ENCODE measurements around the gene GDPD5.

Gene GDPD5

DNA sequence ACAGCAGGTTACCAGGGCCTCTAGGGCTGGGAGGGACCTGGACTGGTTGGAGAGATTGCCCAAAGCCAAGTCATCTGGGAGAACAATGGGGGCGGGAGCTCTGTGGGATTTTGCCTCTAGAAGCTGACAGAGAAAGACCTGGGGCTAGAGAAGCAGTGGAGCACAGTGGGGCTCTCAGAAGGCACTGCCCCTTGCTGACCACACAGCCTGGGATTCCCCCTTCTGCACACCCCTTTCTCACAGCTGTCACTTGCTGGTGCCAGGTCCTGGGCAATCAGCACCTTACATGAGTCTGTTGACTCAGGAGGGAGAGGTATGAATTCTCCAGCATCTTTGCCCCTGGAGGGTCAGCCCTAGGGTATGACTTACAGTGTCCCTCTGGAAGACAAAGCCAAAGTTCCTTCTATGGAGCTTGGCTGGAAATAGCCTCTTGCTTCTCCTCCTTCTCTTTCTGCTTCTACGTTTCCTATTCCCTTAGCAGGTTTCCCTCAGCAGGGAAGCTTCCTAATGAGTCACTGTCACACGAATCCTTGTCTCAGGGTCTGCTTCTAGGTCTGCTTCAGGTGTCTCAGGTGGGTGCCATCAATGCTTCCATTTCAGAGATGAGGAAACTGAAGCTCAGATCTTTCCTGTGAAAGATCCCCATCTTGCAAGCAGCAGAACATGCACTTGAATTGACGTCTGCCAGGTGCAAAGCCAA lies 27.0 kb downstream of the GDPD5 start:
- Histone ChIP-seq H3K9ac (ENCODE audit: low read length) (no peak overlapping the region), H3K36me3 (ENCODE audit: control insufficient read depth, insufficient read depth, low read length) (no peaks in the 10 kb centered on the region), H3K4me3 (ENCODE audit: low read depth, low read length) (no peak overlapping the region), H3K9me3 (ENCODE audit: control insufficient read depth, insufficient read depth, low read depth, low read length) (no peaks in the 10 kb centered on the region), H3K4me1 (ENCODE audit: control insufficient read depth, insufficient read depth, low read length) (peaks cover 19% of the 10 kb centered on the region), H3K27me3 (ENCODE audit: control insufficient read depth, insufficient read depth, low read length) (no peaks in the 10 kb centered on the region), H3K27ac (ENCODE audit: low read depth, low read length) (no peak overlapping the region)

DNA sequence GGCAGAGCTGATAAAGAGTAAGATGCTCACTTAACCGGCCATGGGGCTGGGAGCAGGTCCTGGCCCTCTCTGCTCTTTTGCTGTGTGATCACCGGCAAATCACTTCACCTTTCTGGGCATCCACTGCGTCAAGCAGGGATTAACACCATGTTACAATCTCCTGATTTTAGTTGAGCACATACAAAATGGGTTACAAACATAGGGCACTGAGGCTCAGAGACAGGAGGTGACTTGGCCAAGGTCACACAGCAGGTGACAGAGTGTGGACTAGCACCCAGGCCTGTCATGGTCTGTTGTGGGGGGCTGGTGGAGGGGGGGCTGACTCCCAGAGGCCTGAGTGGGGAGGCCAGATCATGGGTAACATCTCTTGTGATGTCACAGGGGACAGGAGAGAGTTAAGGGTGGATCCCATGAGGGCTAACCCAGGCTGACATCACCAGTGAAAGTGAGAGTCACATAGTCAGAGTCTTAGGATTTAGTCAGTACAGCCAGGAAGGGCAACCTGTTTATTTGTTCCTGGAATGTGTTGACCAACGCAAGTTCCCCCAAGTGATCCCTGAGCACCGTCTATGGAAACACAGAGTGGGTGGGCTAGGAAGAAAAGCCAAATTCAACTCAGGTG lies 27.8 kb downstream of the GDPD5 start:
- no peak overlapping the region for H3K4me3 ChIP-seq (ENCODE audit: low read depth, low read length)
- no peak overlapping the region for H3K9ac ChIP-seq (ENCODE audit: low read length)
- H3K27ac ChIP-seq (ENCODE audit: low read depth, low read length), result no peak overlapping the region
- no peaks in the 10 kb centered on the region for H3K27me3 ChIP-seq (ENCODE audit: control insufficient read depth, insufficient read depth, low read length)
- H3K4me1 ChIP-seq (ENCODE audit: control insufficient read depth, insufficient read depth, low read length), result peaks cover 19% of the 10 kb centered on the region
- H3K9me3 ChIP-seq (ENCODE audit: control insufficient read depth, insufficient read depth, low read depth, low read length), result no peaks in the 10 kb centered on the region
- no peaks in the 10 kb centered on the region for H3K36me3 ChIP-seq (ENCODE audit: control insufficient read depth, insufficient read depth, low read length)

DNA sequence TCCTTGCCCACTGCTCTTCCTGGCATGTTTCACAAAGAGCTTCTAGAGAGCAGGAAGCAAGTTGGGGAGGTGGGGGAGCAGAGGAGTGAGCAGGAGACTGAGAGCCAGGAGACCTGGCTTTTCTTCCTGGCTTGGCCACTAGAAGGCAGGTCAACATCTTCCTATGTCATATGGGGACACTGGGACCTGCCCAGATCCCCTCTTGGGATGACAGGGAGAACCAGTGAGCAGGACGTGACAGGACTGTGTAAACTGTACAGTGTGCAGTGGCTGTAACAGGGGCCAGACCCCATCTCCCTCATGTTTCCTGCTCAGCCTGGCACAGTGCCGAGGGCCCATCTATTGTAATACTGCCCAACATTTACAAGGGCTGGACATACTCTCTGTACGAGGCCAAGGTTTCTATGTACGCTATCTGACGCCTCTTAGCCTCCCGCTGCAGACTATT lies 29.4 kb downstream of the GDPD5 start:
- Histone ChIP-seq H3K9me3 (ENCODE audit: control insufficient read depth, insufficient read depth, low read depth, low read length) (no peaks in the 10 kb centered on the region), H3K36me3 (ENCODE audit: control insufficient read depth, insufficient read depth, low read length) (no peaks in the 10 kb centered on the region)

DNA sequence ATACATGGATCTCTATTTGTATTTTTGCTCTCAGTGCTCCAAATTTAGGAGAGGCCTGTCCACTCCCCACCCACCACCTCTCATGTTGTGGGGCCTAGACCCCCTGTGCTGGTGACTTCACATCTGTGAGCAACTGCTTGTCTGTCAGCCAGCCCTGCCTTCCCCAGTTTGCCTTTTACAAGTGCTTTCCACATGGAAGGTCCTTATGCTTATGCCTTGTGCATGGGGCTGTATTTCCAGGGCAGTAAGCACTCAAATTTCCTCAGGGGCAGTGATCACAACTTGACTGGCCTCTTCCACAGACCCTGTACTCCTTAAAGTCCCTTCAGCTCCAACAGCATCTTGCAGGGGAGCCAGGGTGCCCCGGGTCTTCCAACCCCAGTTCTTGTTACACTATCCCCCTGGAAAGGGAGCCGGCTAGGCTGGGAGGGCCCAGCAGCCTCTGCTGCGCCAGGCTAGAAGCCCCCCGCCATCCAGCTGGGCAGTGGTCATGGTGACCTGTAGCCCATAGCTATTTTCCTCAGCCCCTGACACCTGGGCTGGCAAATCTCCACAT lies 29.9 kb downstream of the GDPD5 start:
- Histone ChIP-seq H3K4me1 (ENCODE audit: control insufficient read depth, insufficient read depth, low read length) (peaks cover 37% of the 10 kb centered on the region), H3K9me3 (ENCODE audit: control insufficient read depth, insufficient read depth, low read depth, low read length) (no peaks in the 10 kb centered on the region), H3K36me3 (ENCODE audit: control insufficient read depth, insufficient read depth, low read length) (no peaks in the 10 kb centered on the region), H3K27me3 (ENCODE audit: control insufficient read depth, insufficient read depth, low read length) (no peaks in the 10 kb centered on the region), H3K27ac (ENCODE audit: low read depth, low read length) (no peak overlapping the region), H3K9ac (ENCODE audit: low read length) (no peak overlapping the region), H3K4me3 (ENCODE audit: low read depth, low read length) (no peak overlapping the region)

More for the DNA sequence above, 29.4 kb downstream of the GDPD5 start:
- no peak overlapping the region for H3K9ac ChIP-seq (ENCODE audit: low read length)
- H3K27ac ChIP-seq (ENCODE audit: low read depth, low read length), result no peak overlapping the region
- peaks cover 33% of the 10 kb centered on the region for H3K4me1 ChIP-seq (ENCODE audit: control insufficient read depth, insufficient read depth, low read length)
- H3K27me3 ChIP-seq (ENCODE audit: control insufficient read depth, insufficient read depth, low read length), result no peaks in the 10 kb centered on the region
- no peak overlapping the region for H3K4me3 ChIP-seq (ENCODE audit: low read depth, low read length)

DNA sequence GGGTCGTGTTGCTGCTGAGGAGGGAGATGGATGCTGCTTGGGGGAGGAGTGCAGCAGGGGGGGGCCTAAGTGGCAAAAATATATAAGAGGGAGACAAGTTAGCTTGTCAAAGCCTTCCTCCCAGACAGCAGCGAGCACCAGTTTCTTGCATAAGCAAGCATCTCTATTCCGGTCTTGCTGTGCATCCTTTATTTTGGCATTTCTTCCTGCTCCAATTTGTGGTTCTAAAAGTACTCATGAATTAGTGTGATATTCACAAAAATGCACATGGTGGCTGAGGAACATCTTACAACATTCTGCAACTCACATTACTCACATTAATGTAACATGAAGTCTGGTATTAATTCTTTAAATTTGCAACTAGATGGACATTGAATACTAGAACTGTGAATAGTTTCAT lies 32.1 kb downstream of the GDPD5 start:
- H3K4me1 ChIP-seq (ENCODE audit: control insufficient read depth, insufficient read depth, low read length), result peaks cover 39% of the 10 kb centered on the region
- H3K9ac ChIP-seq (ENCODE audit: low read length), result no peak overlapping the region

DNA sequence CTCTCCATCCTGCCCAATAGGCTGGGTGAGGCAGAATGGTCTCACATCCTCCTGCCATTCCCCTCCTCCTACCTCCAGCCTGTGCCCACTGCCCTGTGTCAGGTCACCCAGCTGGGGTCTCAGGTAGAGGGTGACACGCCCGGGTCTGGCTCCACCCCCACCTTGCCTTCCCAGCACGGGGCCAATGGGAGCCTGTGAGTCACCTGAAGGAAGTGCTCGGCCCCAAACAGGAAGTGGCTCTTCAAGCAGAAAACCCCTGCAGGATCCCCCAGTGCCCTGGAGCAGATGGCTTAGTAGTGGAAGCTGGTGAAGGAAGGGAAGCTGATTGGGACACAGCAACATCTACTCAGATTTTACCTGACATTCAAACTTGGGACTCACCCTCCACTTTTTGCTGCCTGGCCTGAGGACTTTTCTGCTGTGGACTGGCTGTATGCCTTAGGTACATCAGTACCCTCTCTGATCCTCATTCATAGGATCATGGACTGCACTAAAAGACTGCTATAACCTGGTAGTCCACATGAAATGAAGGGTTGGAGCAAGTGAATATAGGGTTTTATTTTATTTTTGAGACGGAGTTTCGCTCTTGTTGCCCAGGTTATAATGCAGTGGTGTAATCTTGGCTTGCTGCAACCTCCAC lies 33.4 kb downstream of the GDPD5 start:
- H3K27ac ChIP-seq (ENCODE audit: low read depth, low read length), result no peak overlapping the region

More for the DNA sequence above, 32.1 kb downstream of the GDPD5 start:
- no peaks in the 10 kb centered on the region for H3K27me3 ChIP-seq (ENCODE audit: control insufficient read depth, insufficient read depth, low read length)
- no peaks in the 10 kb centered on the region for H3K9me3 ChIP-seq (ENCODE audit: control insufficient read depth, insufficient read depth, low read depth, low read length)
- no peak overlapping the region for H3K4me3 ChIP-seq (ENCODE audit: low read depth, low read length)
- no peak overlapping the region for H3K27ac ChIP-seq (ENCODE audit: low read depth, low read length)
- H3K36me3 ChIP-seq (ENCODE audit: control insufficient read depth, insufficient read depth, low read length), result no peaks in the 10 kb centered on the region

DNA sequence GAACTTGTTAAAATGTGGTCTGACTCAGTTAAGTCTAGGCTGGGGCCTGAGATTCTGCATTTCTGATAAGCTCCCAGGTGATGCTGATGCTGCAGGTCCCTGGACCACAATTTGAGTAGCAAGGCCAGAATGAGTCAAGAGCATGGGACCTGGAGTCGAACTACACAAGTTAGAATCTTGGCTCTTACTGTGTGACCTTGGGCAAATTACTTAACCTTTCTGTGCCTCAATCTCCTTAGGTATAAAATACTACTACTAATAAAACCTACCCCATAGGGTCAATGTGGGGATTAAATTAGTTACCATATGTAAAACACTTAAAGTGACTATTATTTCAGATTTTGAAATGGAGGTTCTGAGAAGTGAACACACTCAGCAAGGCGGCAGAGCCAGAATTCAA lies 34.3 kb downstream of the GDPD5 start:
- no peaks in the 10 kb centered on the region for H3K9me3 ChIP-seq (ENCODE audit: control insufficient read depth, insufficient read depth, low read depth, low read length)
- H3K27me3 ChIP-seq (ENCODE audit: control insufficient read depth, insufficient read depth, low read length), result no peaks in the 10 kb centered on the region
- peaks cover 37% of the 10 kb centered on the region for H3K4me1 ChIP-seq (ENCODE audit: control insufficient read depth, insufficient read depth, low read length)
- H3K36me3 ChIP-seq (ENCODE audit: control insufficient read depth, insufficient read depth, low read length), result no peaks in the 10 kb centered on the region
- H3K4me3 ChIP-seq (ENCODE audit: low read depth, low read length), result no peak overlapping the region
- no peak overlapping the region for H3K9ac ChIP-seq (ENCODE audit: low read length)
- H3K27ac ChIP-seq (ENCODE audit: low read depth, low read length), result no peak overlapping the region

More for the DNA sequence above, 33.4 kb downstream of the GDPD5 start:
- Histone ChIP-seq H3K4me1 (ENCODE audit: control insufficient read depth, insufficient read depth, low read length) (peaks cover 38% of the 10 kb centered on the region), H3K36me3 (ENCODE audit: control insufficient read depth, insufficient read depth, low read length) (no peaks in the 10 kb centered on the region), H3K9me3 (ENCODE audit: control insufficient read depth, insufficient read depth, low read depth, low read length) (no peaks in the 10 kb centered on the region), H3K9ac (ENCODE audit: low read length) (peak overlapping the region; percentile 13), H3K4me3 (ENCODE audit: low read depth, low read length) (no peak overlapping the region), H3K27me3 (ENCODE audit: control insufficient read depth, insufficient read depth, low read length) (no peaks in the 10 kb centered on the region)

DNA sequence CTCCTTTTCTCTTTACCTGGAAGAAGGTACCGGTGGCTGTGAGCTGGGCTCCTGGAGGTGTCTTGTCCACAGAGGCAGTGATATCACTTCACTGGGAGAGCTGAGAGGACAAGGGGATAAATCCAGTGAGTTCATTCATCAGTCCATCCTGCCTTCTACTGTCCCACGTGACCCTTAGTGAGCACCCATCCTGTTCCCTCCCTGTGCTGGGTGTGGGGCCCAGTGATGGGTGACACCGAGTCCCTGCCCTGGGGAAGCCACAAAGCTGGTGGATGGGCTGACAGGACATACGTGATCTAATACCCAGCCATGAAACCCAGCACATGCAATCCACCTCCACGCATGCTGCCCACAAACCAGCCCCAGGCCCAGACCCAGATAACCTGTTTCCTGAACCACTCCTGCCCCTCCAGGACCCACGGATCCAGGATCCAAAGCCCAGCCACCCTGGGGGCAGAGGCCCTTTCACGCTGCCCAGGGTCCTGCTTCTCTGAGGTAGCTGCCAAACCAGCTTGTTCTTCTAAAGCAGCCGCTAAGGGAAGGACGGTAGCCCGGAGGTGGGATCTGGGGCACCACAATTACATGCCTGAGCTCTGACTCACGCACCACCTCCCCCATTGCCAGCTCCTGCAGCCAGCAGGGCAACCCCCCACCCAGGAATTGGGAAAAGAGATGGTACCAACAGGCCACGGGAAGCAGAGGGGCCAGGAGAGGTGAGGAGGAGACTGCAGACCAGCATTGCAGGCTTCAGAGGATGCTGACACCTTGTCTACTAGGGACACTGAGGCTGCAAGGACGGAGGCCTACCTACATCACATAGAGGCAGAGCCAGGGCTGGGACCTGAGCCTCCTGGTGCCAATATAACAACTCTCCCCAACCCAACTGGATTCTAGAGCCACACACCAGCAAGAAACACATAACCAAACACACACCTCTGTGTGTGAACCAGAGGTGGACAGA lies 35.2 kb downstream of the GDPD5 start:
- Histone ChIP-seq H3K36me3 (ENCODE audit: control insufficient read depth, insufficient read depth, low read length) (no peaks in the 10 kb centered on the region), H3K4me1 (ENCODE audit: control insufficient read depth, insufficient read depth, low read length) (peaks cover 30% of the 10 kb centered on the region), H3K9ac (ENCODE audit: low read length) (peak overlapping the region; percentile 68), H3K27me3 (ENCODE audit: control insufficient read depth, insufficient read depth, low read length) (no peaks in the 10 kb centered on the region), H3K4me3 (ENCODE audit: low read depth, low read length) (peak overlapping the region; percentile 31; the same call in 1 of the 2 replicates), H3K27ac (ENCODE audit: low read depth, low read length) (peak overlapping the region; percentile 27; the same call in 1 of the 2 replicates), H3K9me3 (ENCODE audit: control insufficient read depth, insufficient read depth, low read depth, low read length) (no peaks in the 10 kb centered on the region)

DNA sequence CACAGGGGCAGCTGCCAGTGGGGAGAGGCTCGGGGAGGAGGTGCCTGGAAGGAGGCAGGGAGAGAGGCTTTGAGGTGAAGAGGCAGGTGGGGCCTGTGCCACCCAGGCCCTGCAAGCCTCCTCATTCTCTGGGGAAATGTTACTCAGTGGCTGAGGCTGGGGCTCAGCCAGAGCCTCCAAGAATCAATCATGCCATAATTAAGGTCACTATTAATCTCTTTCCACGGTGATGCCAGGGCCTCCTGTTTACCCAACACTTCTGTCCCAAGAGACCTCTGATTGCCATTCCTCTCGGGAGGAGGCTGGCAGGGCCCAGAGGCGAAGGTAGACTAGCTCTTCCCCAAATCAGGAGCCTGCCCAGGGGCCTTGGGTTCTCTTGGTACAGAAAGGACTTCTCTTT lies 38.4 kb downstream of the GDPD5 start:
- Histone ChIP-seq H3K9ac (ENCODE audit: low read length) (no peak overlapping the region), H3K36me3 (ENCODE audit: control insufficient read depth, insufficient read depth, low read length) (no peaks in the 10 kb centered on the region), H3K27ac (ENCODE audit: low read depth, low read length) (no peak overlapping the region), H3K4me3 (ENCODE audit: low read depth, low read length) (no peak overlapping the region), H3K9me3 (ENCODE audit: control insufficient read depth, insufficient read depth, low read depth, low read length) (no peaks in the 10 kb centered on the region), H3K4me1 (ENCODE audit: control insufficient read depth, insufficient read depth, low read length) (peaks cover 26% of the 10 kb centered on the region), H3K27me3 (ENCODE audit: control insufficient read depth, insufficient read depth, low read length) (no peaks in the 10 kb centered on the region)

DNA sequence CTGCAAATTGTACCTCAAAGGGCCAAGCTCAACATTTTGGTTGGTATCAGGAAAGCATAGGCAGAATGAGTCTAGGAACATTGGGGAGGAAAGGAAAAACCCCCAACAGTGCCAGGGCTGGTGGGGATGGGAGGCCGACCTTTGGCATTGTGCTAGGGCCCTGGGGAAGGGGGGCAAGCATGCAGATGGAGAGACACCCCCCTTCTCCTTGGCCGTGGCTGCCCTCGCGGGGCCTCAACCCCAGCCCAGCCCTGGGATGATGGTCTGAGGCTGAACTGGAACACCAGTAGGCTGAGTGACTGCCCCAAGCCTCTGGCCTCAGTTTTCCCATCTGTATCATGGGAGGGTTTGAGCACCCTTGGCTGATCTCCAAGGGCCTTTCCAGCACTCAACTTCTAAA lies 40.0 kb downstream of the GDPD5 start:
- peaks cover 10% of the 10 kb centered on the region for H3K4me1 ChIP-seq (ENCODE audit: control insufficient read depth, insufficient read depth, low read length)

More for the DNA sequence above, 40.0 kb downstream of the GDPD5 start:
- H3K4me3 ChIP-seq (ENCODE audit: low read depth, low read length), result no peak overlapping the region
- no peak overlapping the region for H3K27ac ChIP-seq (ENCODE audit: low read depth, low read length)
- no peaks in the 10 kb centered on the region for H3K36me3 ChIP-seq (ENCODE audit: control insufficient read depth, insufficient read depth, low read length)
- no peak overlapping the region for H3K9ac ChIP-seq (ENCODE audit: low read length)
- no peaks in the 10 kb centered on the region for H3K27me3 ChIP-seq (ENCODE audit: control insufficient read depth, insufficient read depth, low read length)
- H3K9me3 ChIP-seq (ENCODE audit: control insufficient read depth, insufficient read depth, low read depth, low read length), result no peaks in the 10 kb centered on the region

All from HUES6 (cell line).